ENCODE measurements around the gene PTPRT. TPM values are rescaled to one million over a fixed set of nuclear protein-coding genes. Genes with fewer than 3 reads are reported as not detected.

Gene PTPRT
- total and polyA plus RNA-seq, 4 donors, result 0.14 to 2.8 (median 0.40) TPM

DNA sequence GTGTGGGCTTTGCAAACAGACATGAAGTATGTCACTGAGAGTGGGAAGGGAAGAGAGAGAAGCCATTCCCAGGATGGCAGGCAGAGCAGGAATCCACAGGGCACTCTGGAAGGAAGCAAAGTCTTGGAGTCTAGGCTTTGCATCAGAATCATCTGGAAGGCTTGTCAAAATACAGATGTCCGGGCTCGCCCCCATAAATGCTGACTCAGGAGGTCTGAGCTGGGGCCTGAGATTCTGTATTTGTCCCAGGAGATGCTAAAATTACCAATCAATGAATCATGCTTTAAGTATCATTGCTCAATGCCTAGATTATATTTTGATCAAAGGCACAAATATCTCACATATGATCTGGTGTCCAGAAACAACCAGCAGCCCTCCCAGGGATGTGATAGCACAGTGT is 46.3 kb upstream of the PTPRT start:
- H3K27me3 ChIP-seq (ENCODE audit: control insufficient read depth in 4 of 4, insufficient read depth in 4 of 4, low read length in 3 of 4), result peaks cover 0 to 5% (median 2%) of the 10 kb centered on the region in 4 donors
- no peak for DNase-seq (ENCODE audit: low spot score)
- H3K36me3 ChIP-seq (ENCODE audit: control insufficient read depth in 4 of 4, insufficient read depth in 3 of 4, low read depth in 1 of 4, low read length in 3 of 4), result no peaks in the 10 kb centered on the region
- H3K4me3 ChIP-seq (ENCODE audit: low read depth in 1 of 3, low read length in 3 of 3), result no peak overlapping the region
- H3K9ac ChIP-seq (ENCODE audit: low read depth in 1 of 2, low read length in 2 of 2), result no peak overlapping the region
- H3K9me3 ChIP-seq (ENCODE audit: control insufficient read depth in 4 of 4, low read length in 3 of 4), result no peaks in the 10 kb centered on the region
- TF ChIP-seq GABPA (IDR thresholded peaks at IDR 0.05 in 1 of 2, conservative IDR thresholded peaks at IDR 0.05 in 1 of 2) (no peak), YY1 (IDR thresholded peaks at IDR 0.05) (no peak), RAD21 (IDR thresholded peaks at IDR 0.05) (no peak), RXRA (IDR thresholded peaks at IDR 0.05) (no peak), SP1 (IDR thresholded peaks at IDR 0.05) (no peak), FOXA1 (IDR thresholded peaks at IDR 0.05) (no peak), NR2F2 (IDR thresholded peaks at IDR 0.05) (no peak), JUND (IDR thresholded peaks at IDR 0.05) (no peak), EGR1 (IDR thresholded peaks at IDR 0.05; ENCODE audit: low read depth in 2 of 2) (no peak), TAF1 (conservative IDR thresholded peaks at IDR 0.05) (no peak), HNF4A (conservative IDR thresholded peaks at IDR 0.05) (no peak)
- TF ChIP-seq, protein P1, sequence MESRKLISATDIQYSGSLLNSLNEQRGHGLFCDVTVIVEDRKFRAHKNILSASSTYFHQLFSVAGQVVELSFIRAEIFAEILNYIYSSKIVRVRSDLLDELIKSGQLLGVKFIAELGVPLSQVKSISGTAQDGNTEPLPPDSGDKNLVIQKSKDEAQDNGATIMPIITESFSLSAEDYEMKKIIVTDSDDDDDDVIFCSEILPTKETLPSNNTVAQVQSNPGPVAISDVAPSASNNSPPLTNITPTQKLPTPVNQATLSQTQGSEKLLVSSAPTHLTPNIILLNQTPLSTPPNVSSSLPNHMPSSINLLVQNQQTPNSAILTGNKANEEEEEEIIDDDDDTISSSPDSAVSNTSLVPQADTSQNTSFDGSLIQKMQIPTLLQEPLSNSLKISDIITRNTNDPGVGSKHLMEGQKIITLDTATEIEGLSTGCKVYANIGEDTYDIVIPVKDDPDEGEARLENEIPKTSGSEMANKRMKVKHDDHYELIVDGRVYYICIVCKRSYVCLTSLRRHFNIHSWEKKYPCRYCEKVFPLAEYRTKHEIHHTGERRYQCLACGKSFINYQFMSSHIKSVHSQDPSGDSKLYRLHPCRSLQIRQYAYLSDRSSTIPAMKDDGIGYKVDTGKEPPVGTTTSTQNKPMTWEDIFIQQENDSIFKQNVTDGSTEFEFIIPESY (IDR thresholded peaks at IDR 0.05), result no peak
- TF ChIP-seq, protein P2, sequence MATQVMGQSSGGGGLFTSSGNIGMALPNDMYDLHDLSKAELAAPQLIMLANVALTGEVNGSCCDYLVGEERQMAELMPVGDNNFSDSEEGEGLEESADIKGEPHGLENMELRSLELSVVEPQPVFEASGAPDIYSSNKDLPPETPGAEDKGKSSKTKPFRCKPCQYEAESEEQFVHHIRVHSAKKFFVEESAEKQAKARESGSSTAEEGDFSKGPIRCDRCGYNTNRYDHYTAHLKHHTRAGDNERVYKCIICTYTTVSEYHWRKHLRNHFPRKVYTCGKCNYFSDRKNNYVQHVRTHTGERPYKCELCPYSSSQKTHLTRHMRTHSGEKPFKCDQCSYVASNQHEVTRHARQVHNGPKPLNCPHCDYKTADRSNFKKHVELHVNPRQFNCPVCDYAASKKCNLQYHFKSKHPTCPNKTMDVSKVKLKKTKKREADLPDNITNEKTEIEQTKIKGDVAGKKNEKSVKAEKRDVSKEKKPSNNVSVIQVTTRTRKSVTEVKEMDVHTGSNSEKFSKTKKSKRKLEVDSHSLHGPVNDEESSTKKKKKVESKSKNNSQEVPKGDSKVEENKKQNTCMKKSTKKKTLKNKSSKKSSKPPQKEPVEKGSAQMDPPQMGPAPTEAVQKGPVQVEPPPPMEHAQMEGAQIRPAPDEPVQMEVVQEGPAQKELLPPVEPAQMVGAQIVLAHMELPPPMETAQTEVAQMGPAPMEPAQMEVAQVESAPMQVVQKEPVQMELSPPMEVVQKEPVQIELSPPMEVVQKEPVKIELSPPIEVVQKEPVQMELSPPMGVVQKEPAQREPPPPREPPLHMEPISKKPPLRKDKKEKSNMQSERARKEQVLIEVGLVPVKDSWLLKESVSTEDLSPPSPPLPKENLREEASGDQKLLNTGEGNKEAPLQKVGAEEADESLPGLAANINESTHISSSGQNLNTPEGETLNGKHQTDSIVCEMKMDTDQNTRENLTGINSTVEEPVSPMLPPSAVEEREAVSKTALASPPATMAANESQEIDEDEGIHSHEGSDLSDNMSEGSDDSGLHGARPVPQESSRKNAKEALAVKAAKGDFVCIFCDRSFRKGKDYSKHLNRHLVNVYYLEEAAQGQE (IDR thresholded peaks at IDR 0.05), result no peak
- TF ChIP-seq, protein P3, sequence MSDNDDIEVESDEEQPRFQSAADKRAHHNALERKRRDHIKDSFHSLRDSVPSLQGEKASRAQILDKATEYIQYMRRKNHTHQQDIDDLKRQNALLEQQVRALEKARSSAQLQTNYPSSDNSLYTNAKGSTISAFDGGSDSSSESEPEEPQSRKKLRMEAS (IDR thresholded peaks at IDR 0.05), result no peak
- 68% methylated on average over 2 of the region's 2 CpGs for WGBS
- H3K27ac ChIP-seq (ENCODE audit: low read depth in 1 of 2, low read length in 2 of 2), result no peak overlapping the region
- no peaks in the 10 kb centered on the region for H3K4me1 ChIP-seq (ENCODE audit: control insufficient read depth in 4 of 4, insufficient read depth in 4 of 4, low read length in 3 of 4)

DNA sequence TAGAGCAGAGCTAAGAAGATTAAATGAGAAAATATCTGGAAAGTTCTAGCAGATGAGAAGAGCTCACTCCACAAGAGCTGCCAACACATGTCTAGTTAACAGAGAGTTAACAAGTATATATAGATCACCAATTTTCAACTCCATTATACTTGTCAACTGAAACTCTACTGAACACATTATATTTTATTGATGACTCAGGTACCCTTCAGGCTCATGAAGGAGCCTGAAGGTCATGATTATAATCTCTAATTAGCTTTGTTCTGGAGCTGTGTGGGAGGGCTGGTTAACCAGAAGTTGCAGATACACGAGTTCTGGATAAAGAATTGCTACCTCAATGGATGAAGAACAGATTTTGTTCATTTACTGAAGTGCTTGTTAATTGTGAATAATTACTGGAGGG is 42.1 kb upstream of the PTPRT start:
- Histone ChIP-seq H3K4me1 (ENCODE audit: control insufficient read depth in 4 of 4, insufficient read depth in 4 of 4, low read length in 3 of 4) (no peaks in the 10 kb centered on the region), H3K27ac (ENCODE audit: low read depth in 1 of 2, low read length in 2 of 2) (no peak overlapping the region), H3K27me3 (ENCODE audit: control insufficient read depth in 4 of 4, insufficient read depth in 4 of 4, low read length in 3 of 4) (peaks cover 0 to 5% (median 2%) of the 10 kb centered on the region in 4 donors), H3K4me3 (ENCODE audit: low read depth in 1 of 3, low read length in 3 of 3) (no peak overlapping the region), H3K9ac (ENCODE audit: low read depth in 1 of 2, low read length in 2 of 2) (no peak overlapping the region), H3K36me3 (ENCODE audit: control insufficient read depth in 4 of 4, insufficient read depth in 3 of 4, low read depth in 1 of 4, low read length in 3 of 4) (no peaks in the 10 kb centered on the region), H3K9me3 (ENCODE audit: control insufficient read depth in 4 of 4, low read length in 3 of 4) (no peaks in the 10 kb centered on the region)
- DNase-seq (ENCODE audit: low spot score), result no peak
- no peak for TF ChIP-seq FOXA2 (IDR thresholded peaks at IDR 0.05)
- TF ChIP-seq EGR1 (IDR thresholded peaks at IDR 0.05; ENCODE audit: low read depth in 2 of 2), result no peak
- no peak for TF ChIP-seq TAF1 (conservative IDR thresholded peaks at IDR 0.05)
- no peak for TF ChIP-seq HNF4A (conservative IDR thresholded peaks at IDR 0.05)
- TF ChIP-seq, protein P3 (IDR thresholded peaks at IDR 0.05), result no peak
- TF ChIP-seq, protein P4, sequence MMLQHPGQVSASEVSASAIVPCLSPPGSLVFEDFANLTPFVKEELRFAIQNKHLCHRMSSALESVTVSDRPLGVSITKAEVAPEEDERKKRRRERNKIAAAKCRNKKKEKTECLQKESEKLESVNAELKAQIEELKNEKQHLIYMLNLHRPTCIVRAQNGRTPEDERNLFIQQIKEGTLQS (IDR thresholded peaks at IDR 0.05), result no peak
- TF ChIP-seq NR2F2 (IDR thresholded peaks at IDR 0.05), result no peak
- TF ChIP-seq RAD21 (IDR thresholded peaks at IDR 0.05), result no peak
- TF ChIP-seq, protein P1 (IDR thresholded peaks at IDR 0.05), result no peak
- no peak for TF ChIP-seq FOXA1 (IDR thresholded peaks at IDR 0.05)
- WGBS, result 51% methylated on average over 1 of the region's 1 CpG

Data from liver (tissue), 9 donors.